SK-N-SH treated with all-trans-retinoic acid at 6 μM for 48 hours (cell line): ENCODE results near the gene TMC5.

Experiments
- ATAC-seq: fragments of 200-7000 bp; cut with Tn5 transposase; 3 replicates; pipeline ENCODE4 v1.9.1; 2020; ENCODE audit warnings: mild to moderate bottlenecking, moderate library complexity
- ESRRG ChIP-seq: fragments of 250-450 bp; sonication (Bioruptor Pico); IDR thresholded peaks from 2 replicates; pipeline ENCODE4 v1.6.1; 2021; ENCODE audit warnings: mild to moderate bottlenecking
- ISL1 ChIP-seq: fragments of 250-450 bp; sonication (Bioruptor Pico); IDR thresholded peaks from 2 replicates; pipeline ENCODE4 v2.1.2; 2022; ENCODE audit warnings: mild to moderate bottlenecking, moderate library complexity
- OSR1 ChIP-seq: fragments of 250-450 bp; sonication (Bioruptor Pico); IDR thresholded peaks from 2 replicates; pipeline ENCODE4 v1.8.0; 2022; ENCODE audit warnings: moderate library complexity, mild to moderate bottlenecking, inconsistent platforms
- PPARA ChIP-seq: fragments of 250-450 bp; sonication (Bioruptor Pico); IDR thresholded peaks from 2 replicates; pipeline ENCODE4 v1.5.0; 2020; ENCODE audit warnings: mild to moderate bottlenecking, borderline replicate concordance
- SNAI2 ChIP-seq: fragments of 250-450 bp; sonication (Bioruptor Pico); IDR thresholded peaks from 2 replicates; pipeline ENCODE4 v1.5.0; 2020; ENCODE audit warnings: mild to moderate bottlenecking, moderate library complexity
- TCF4 ChIP-seq: fragments of 250-450 bp; sonication (Bioruptor Pico); IDR thresholded peaks from 2 replicates; pipeline ENCODE4 v1.8.0; 2021; ENCODE audit warnings: mild to moderate bottlenecking, moderate library complexity, borderline replicate concordance
- ZC3H10 ChIP-seq: fragments of 250-450 bp; sonication (Bioruptor Pico); IDR thresholded peaks from 2 replicates; pipeline ENCODE4 v1.5.1; 2021; ENCODE audit warnings: mild to moderate bottlenecking, moderate library complexity
- ZNF8 ChIP-seq: fragments of 450-650 bp; formaldehyde crosslinking; IDR thresholded peaks from 2 replicates; pipeline ENCODE4 v1.5.0; 2020; ENCODE audit warnings: mild to moderate bottlenecking, moderate library complexity
- TF ChIP-seq, protein P1 (sequence below): fragments of 250-450 bp; sonication (Bioruptor Pico); IDR thresholded peaks from 2 replicates; pipeline ENCODE4 v1.8.0; 2021; ENCODE audit warnings: low read depth, mild to moderate bottlenecking, moderate library complexity, borderline replicate concordance
- TF ChIP-seq, protein P2 (sequence below): fragments of 250-450 bp; sonication (Bioruptor Pico); IDR thresholded peaks from 2 replicates; pipeline ENCODE4 v1.5.0; 2020; ENCODE audit warnings: mild to moderate bottlenecking, moderate library complexity

TMC5 gene

DNA sequence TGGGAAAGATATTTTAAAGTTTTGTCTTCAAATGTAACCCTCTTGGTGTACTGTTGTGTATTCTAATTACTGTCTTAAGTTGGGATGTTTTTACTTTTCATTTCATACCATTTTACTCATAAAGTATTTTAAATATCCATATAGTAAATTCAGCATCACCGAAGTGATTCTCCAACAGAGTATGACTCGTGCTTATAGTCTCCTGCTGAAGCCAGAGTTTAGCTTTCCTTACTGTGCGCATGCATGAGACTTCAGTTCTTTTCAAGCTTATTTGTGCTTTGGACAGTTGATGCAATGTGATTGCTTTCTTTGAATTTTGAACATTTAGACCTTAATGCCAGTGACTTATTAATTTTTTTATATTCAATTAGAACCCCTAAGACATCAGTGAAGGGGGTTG lies 130.5 kb downstream of the TMC5 start:
- TF ChIP-seq TCF4 (no peak), ZC3H10 (no peak), SNAI2 (CRISPR knock-in tag) (no peak), ISL1 (no peak), ZNF8 (CRISPR knock-in tag) (no peak), PPARA (CRISPR knock-in tag) (no peak), OSR1 (CRISPR knock-in tag) (no peak), ESRRG (CRISPR knock-in tag) (no peak)
- TF ChIP-seq, protein P1, sequence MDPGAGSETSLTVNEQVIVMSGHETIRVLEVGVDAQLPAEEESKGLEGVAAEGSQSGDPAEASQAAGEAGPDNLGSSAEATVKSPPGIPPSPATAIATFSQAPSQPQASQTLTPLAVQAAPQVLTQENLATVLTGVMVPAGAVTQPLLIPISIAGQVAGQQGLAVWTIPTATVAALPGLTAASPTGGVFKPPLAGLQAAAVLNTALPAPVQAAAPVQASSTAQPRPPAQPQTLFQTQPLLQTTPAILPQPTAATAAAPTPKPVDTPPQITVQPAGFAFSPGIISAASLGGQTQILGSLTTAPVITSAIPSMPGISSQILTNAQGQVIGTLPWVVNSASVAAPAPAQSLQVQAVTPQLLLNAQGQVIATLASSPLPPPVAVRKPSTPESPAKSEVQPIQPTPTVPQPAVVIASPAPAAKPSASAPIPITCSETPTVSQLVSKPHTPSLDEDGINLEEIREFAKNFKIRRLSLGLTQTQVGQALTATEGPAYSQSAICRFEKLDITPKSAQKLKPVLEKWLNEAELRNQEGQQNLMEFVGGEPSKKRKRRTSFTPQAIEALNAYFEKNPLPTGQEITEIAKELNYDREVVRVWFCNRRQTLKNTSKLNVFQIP (CRISPR knock-in tag) = no peak
- TF ChIP-seq, protein P2, sequence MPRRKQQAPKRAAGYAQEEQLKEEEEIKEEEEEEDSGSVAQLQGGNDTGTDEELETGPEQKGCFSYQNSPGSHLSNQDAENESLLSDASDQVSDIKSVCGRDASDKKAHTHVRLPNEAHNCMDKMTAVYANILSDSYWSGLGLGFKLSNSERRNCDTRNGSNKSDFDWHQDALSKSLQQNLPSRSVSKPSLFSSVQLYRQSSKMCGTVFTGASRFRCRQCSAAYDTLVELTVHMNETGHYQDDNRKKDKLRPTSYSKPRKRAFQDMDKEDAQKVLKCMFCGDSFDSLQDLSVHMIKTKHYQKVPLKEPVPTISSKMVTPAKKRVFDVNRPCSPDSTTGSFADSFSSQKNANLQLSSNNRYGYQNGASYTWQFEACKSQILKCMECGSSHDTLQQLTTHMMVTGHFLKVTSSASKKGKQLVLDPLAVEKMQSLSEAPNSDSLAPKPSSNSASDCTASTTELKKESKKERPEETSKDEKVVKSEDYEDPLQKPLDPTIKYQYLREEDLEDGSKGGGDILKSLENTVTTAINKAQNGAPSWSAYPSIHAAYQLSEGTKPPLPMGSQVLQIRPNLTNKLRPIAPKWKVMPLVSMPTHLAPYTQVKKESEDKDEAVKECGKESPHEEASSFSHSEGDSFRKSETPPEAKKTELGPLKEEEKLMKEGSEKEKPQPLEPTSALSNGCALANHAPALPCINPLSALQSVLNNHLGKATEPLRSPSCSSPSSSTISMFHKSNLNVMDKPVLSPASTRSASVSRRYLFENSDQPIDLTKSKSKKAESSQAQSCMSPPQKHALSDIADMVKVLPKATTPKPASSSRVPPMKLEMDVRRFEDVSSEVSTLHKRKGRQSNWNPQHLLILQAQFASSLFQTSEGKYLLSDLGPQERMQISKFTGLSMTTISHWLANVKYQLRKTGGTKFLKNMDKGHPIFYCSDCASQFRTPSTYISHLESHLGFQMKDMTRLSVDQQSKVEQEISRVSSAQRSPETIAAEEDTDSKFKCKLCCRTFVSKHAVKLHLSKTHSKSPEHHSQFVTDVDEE (CRISPR knock-in tag) = no peak
- TF ChIP-seq, all 23 proteins: peak for 0

More for the DNA sequence above, 130.5 kb downstream of the TMC5 start:
- ATAC-seq = no peak
